T-helper 1 cell (primary cell): Measurements from ENCODE around the gene PAH.

Experiments
- DNase-seq, 5 donors: peaks; one replicate each; pipeline ENCODE4 v3.0.0-alpha.2; 2012 to 2020

The PAH gene

GRCh38 chr12:102814691-102815367, 102.2 kb downstream of the PAH start:
- no peak for DNase-seq

- DNase-seq: no peak
Observed at GRCh38 chr12:102812344-102812743, 104.7 kb downstream of the PAH start.

GRCh38 chr12:102811110-102811737, 105.8 kb downstream of the PAH start:
- peak in 1 of 5 donors; percentile 10 for DNase-seq

GRCh38 chr12:102808412-102808811, 108.6 kb downstream of the PAH start:
- no peak for DNase-seq

GRCh38 chr12:102806592-102806991, 110.5 kb downstream of the PAH start:
- DNase-seq: no peak

- DNase-seq: no peak
Observed at GRCh38 chr12:102806110-102806509, 110.9 kb downstream of the PAH start.

GRCh38 chr12:102800565-102800964, 116.5 kb downstream of the PAH start:
- DNase-seq: no peak

GRCh38 chr12:102799229-102799628, 117.8 kb downstream of the PAH start:
- no peak for DNase-seq

GRCh38 chr12:102797528-102797927, 119.5 kb downstream of the PAH start:
- DNase-seq: no peak

- DNase-seq: no peak
Observed at GRCh38 chr12:102793921-102794320, 123.1 kb downstream of the PAH start.
